ENCODE data around the gene MT1H. TPM values are rescaled to one million over a fixed set of nuclear protein-coding genes. Genes with fewer than 3 reads are reported as not detected.

Gene MT1H
- total RNA-seq, 1 experiment from 2014 or later, result not detected

DNA sequence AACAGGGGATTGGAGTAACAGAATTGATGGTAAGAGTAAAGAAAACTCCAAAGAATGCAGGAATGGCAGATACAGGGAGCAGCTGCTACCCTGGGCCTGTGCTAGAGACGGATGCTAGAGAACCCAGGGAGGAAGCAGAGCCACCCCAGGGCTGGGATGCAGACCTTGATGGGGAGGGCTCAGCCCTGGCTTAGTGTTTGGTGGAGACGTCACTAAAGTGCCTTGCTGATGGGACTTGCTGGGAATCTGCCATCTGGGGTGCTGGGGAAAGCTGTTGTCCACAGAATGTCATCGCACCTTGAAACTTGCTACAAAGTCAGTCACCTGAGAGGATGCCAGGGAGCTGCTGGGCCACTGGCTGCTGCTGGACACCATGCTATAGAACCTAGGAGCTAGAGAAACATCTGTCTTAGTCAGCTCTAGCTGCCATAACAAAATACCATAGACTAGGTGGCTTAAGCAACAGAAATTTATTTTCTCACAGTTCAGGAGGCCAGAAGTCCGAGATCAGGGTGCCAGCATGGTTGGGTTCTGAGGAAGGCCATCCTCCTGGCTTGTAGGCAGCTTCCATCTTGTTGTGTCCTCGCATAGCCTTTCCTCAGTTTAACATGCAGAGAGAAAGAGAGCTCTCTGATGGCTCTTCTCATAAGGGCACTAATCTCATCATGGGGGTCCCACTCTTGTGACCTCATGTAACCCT is 28.0 kb downstream of the MT1H start:
- Histone ChIP-seq H3K9me3 (ENCODE audit: insufficient read depth, low read depth) (no peaks in the 10 kb centered on the region), H3F3A (ENCODE audit: insufficient read depth, low read depth) (peaks cover 8% of the 10 kb centered on the region; the same call in 1 of the 2 replicates), H3K4me2 (no peak overlapping the region), H3K36me3 (ENCODE audit: low read depth) (no peaks in the 10 kb centered on the region), H3K27me3 (ENCODE audit: insufficient read depth, low read depth) (no peaks in the 10 kb centered on the region), H2AFZ (no peak overlapping the region), H3K27ac (no peak overlapping the region), H3K79me2 (ENCODE audit: low read depth) (no peaks in the 10 kb centered on the region), H4K20me1 (ENCODE audit: insufficient read depth) (no peaks in the 10 kb centered on the region), H3K4me3 (no peak overlapping the region), H3K9me2 (ENCODE audit: insufficient read depth) (no peaks in the 10 kb centered on the region), H3K4me1 (replicated peaks; ENCODE audit: insufficient read depth) (peaks cover 21% of the 10 kb centered on the region)
- no peak for DNase-seq
- CTCF ChIA-PET, result no interaction called here
- intact Hi-C loops (cut with micrococcal nuclease; ENCODE audit: unreplicated experiment), result no loop called here
- TF ChIP-seq EZH2 (IDR thresholded peaks at IDR 0.05; ENCODE audit: low read depth), result no peak
- TF ChIP-seq CTCF (conservative IDR thresholded peaks at IDR 0.05), result no peak
- no TSS peak for BruUV-seq (replicated peaks)
- POLR2A ChIA-PET (ENCODE audit: unreplicated experiment), result interaction anchor here (0.5 to 0.6 kb wide), 2 partner anchors 89 to 227 kb away, joined by 4 to 11 read pairs; partner anchors contain the start of gene MT2A

- DNase-seq, result no peak
- Histone ChIP-seq H3K36me3 (ENCODE audit: low read depth) (no peaks in the 10 kb centered on the region), H3K9me3 (ENCODE audit: insufficient read depth, low read depth) (no peaks in the 10 kb centered on the region), H3K27me3 (ENCODE audit: insufficient read depth, low read depth) (no peaks in the 10 kb centered on the region), H3K4me2 (no peak overlapping the region), H3K4me1 (replicated peaks; ENCODE audit: insufficient read depth) (peaks cover 13% of the 10 kb centered on the region), H3K27ac (no peak overlapping the region), H3K79me2 (ENCODE audit: low read depth) (no peaks in the 10 kb centered on the region), H2AFZ (no peak overlapping the region), H3K4me3 (no peak overlapping the region), H3K9me2 (ENCODE audit: insufficient read depth) (no peaks in the 10 kb centered on the region), H3F3A (ENCODE audit: insufficient read depth, low read depth) (peaks cover 8% of the 10 kb centered on the region; the same call in 1 of the 2 replicates), H4K20me1 (ENCODE audit: insufficient read depth) (no peaks in the 10 kb centered on the region)
- no TSS peak for BruUV-seq (replicated peaks)
- intact Hi-C loops (cut with micrococcal nuclease; ENCODE audit: unreplicated experiment), result loop anchor here (10.0 kb wide), 3 partner anchors 345 to 985 kb away; no protein-coding TSS in a partner anchor
- POLR2A ChIA-PET (ENCODE audit: unreplicated experiment), result interaction anchor here (0.6 kb wide), 1 partner anchor 96 kb away, joined by 11 read pairs; no protein-coding TSS in a partner anchor
- CTCF ChIA-PET, result interaction anchor here (0.6 to 2.7 kb wide), 3 partner anchors 59 to 123 kb away, joined by 4 to 27 read pairs (median 11); no protein-coding TSS in a partner anchor
- TF ChIP-seq EZH2 (IDR thresholded peaks at IDR 0.05; ENCODE audit: low read depth), result no peak
- no peak for TF ChIP-seq CTCF (conservative IDR thresholded peaks at IDR 0.05)
Observed at GRCh38 chr16:56700195-56700594, 30.6 kb downstream of the MT1H start.

DNA sequence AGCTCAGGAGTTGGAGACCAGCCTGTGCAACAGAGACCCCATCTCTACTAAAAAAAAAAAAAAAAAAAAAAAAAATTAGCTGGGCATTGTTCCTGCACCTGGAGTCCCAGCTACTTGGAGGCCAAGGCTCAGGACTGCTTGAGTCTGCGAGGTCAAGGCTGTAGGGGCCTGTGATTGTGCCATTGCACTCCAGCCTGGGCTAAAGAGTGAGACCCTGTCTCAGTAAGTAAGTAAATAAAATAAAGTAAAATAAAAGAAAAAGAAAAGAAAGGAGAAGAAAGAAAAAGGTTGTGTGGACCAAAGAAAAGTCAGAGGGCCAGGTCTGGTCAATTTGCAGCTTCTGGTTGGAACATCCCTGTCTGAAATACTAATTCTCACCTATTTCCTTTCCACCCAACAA is 31.0 kb downstream of the MT1H start:
- H3K9me2 ChIP-seq (ENCODE audit: insufficient read depth), result no peaks in the 10 kb centered on the region
- no peak for DNase-seq
- H3K9me3 ChIP-seq (ENCODE audit: insufficient read depth, low read depth), result no peaks in the 10 kb centered on the region
- no peaks in the 10 kb centered on the region for H3K27me3 ChIP-seq (ENCODE audit: insufficient read depth, low read depth)
- ChIA-PET POLR2A (ENCODE audit: unreplicated experiment) (no interaction called here), CTCF (interaction anchor here (0.6 to 2.7 kb wide), 5 partner anchors 22 to 124 kb away, joined by 4 to 27 read pairs (median 11); no protein-coding TSS in a partner anchor)
- H3K4me3 ChIP-seq, result no peak overlapping the region
- intact Hi-C loops (cut with micrococcal nuclease; ENCODE audit: unreplicated experiment), result loop anchor here (10.0 kb wide), 3 partner anchors 346 to 986 kb away; no protein-coding TSS in a partner anchor
- no peaks in the 10 kb centered on the region for H3K36me3 ChIP-seq (ENCODE audit: low read depth)
- TF ChIP-seq EZH2 (IDR thresholded peaks at IDR 0.05; ENCODE audit: low read depth) (no peak), CTCF (conservative IDR thresholded peaks at IDR 0.05) (no peak)
- peaks cover 8% of the 10 kb centered on the region; the same call in 1 of the 2 replicates for H3F3A ChIP-seq (ENCODE audit: insufficient read depth, low read depth)
- H2AFZ ChIP-seq, result no peak overlapping the region
- no peak overlapping the region for H3K4me2 ChIP-seq
- H3K27ac ChIP-seq, result no peak overlapping the region
- no TSS peak for BruUV-seq (replicated peaks)
- no peaks in the 10 kb centered on the region for H4K20me1 ChIP-seq (ENCODE audit: insufficient read depth)
- H3K79me2 ChIP-seq (ENCODE audit: low read depth), result no peaks in the 10 kb centered on the region
- peaks cover 13% of the 10 kb centered on the region for H3K4me1 ChIP-seq (replicated peaks; ENCODE audit: insufficient read depth)

Measured in PC-9 (cell line).